HUES6 (cell line): ENCODE data around the gene TNFRSF4.

Source experiments
- H3K27ac ChIP-seq: 2 replicates; pipeline ENCODE4 v1.7.0; 2013; ENCODE audit warnings: low read depth, mild to moderate bottlenecking, low read length, inconsistent platforms
- H3K27me3 ChIP-seq: 2 replicates; pipeline ENCODE4 v1.6.1; 2013; ENCODE audit warnings: low read length; ENCODE audit not compliant: control insufficient read depth, insufficient read depth
- H3K36me3 ChIP-seq: 2 replicates; pipeline ENCODE4 v1.6.1; 2013; ENCODE audit warnings: low read length; ENCODE audit not compliant: control insufficient read depth, insufficient read depth
- H3K4me1 ChIP-seq: 2 replicates; pipeline ENCODE4 v1.6.1; 2013; ENCODE audit warnings: low read length; ENCODE audit not compliant: control insufficient read depth, insufficient read depth
- H3K4me3 ChIP-seq: 2 replicates; pipeline ENCODE4 v1.5.1; 2013; ENCODE audit warnings: low read depth, low read length
- H3K9ac ChIP-seq: one replicate; pipeline ENCODE4 v1.6.1; 2013; ENCODE audit warnings: mild to moderate bottlenecking, low read length
- H3K9me3 ChIP-seq: 2 replicates; pipeline ENCODE4 v1.6.1; 2013; ENCODE audit warnings: low read depth, low read length; ENCODE audit not compliant: control insufficient read depth, insufficient read depth

The TNFRSF4 gene

GRCh38 chr1:1237874-1238701 is 24.1 kb upstream of the TNFRSF4 start:
- Histone ChIP-seq H3K4me3 (no peak overlapping the region), H3K9me3 (no peaks in the 10 kb centered on the region), H3K4me1 (peaks cover 14% of the 10 kb centered on the region; the same call in 1 of the 2 replicates), H3K27ac (no peak overlapping the region), H3K9ac (no peak overlapping the region), H3K27me3 (no peaks in the 10 kb centered on the region), H3K36me3 (peaks cover 3% of the 10 kb centered on the region)

- H3K9ac ChIP-seq: no peak overlapping the region
- peaks cover 14% of the 10 kb centered on the region; the same call in 1 of the 2 replicates for H3K4me1 ChIP-seq
- H3K4me3 ChIP-seq: no peak overlapping the region
- 0 out of 2 replicates have a peak, but pooled peaks cover 2% of the 10 kb centered on the region for H3K9me3 ChIP-seq
- no peaks in the 10 kb centered on the region for H3K27me3 ChIP-seq
- peaks cover 3% of the 10 kb centered on the region for H3K36me3 ChIP-seq
- no peak overlapping the region for H3K27ac ChIP-seq
These were observed 23.3 kb upstream of the TNFRSF4 start for GRCh38 chr1:1236945-1237873.

- Histone ChIP-seq H3K9me3 (0 out of 2 replicates have a peak, but pooled peaks cover 2% of the 10 kb centered on the region), H3K36me3 (peaks cover 3% of the 10 kb centered on the region), H3K27me3 (no peaks in the 10 kb centered on the region), H3K9ac (no peak overlapping the region), H3K4me1 (peaks cover 14% of the 10 kb centered on the region; the same call in 1 of the 2 replicates), H3K4me3 (no peak overlapping the region), H3K27ac (no peak overlapping the region)
These were observed 22.3 kb upstream of the TNFRSF4 start for GRCh38 chr1:1236176-1236763.

- no peak overlapping the region for H3K27ac ChIP-seq
- peaks cover 17% of the 10 kb centered on the region; the same call in 1 of the 2 replicates for H3K4me1 ChIP-seq
- no peaks in the 10 kb centered on the region for H3K27me3 ChIP-seq
- 0 out of 2 replicates have a peak, but pooled peaks cover 2% of the 10 kb centered on the region for H3K9me3 ChIP-seq
- no peak overlapping the region for H3K9ac ChIP-seq
- H3K36me3 ChIP-seq: peaks cover 3% of the 10 kb centered on the region
- no peak overlapping the region for H3K4me3 ChIP-seq
These were observed 21.2 kb upstream of the TNFRSF4 start for GRCh38 chr1:1235016-1235744.

- no peak overlapping the region for H3K4me3 ChIP-seq
- H3K9me3 ChIP-seq: 0 out of 2 replicates have a peak, but pooled peaks cover 2% of the 10 kb centered on the region
- H3K9ac ChIP-seq: no peak overlapping the region
- no peaks in the 10 kb centered on the region for H3K27me3 ChIP-seq
- H3K4me1 ChIP-seq: peaks cover 17% of the 10 kb centered on the region; the same call in 1 of the 2 replicates
- no peak overlapping the region for H3K27ac ChIP-seq
- peaks cover 3% of the 10 kb centered on the region for H3K36me3 ChIP-seq
These were observed 20.3 kb upstream of the TNFRSF4 start for GRCh38 chr1:1234180-1234808.

GRCh38 chr1:1233567-1233892 is 19.6 kb upstream of the TNFRSF4 start:
- no peaks in the 10 kb centered on the region for H3K27me3 ChIP-seq
- H3K9me3 ChIP-seq: 0 out of 2 replicates have a peak, but pooled peaks cover 2% of the 10 kb centered on the region
- H3K4me1 ChIP-seq: peaks cover 17% of the 10 kb centered on the region; the same call in 1 of the 2 replicates
- no peak overlapping the region for H3K27ac ChIP-seq
- no peak overlapping the region for H3K9ac ChIP-seq
- no peak overlapping the region for H3K4me3 ChIP-seq
- H3K36me3 ChIP-seq: peaks cover 10% of the 10 kb centered on the region

- no peak overlapping the region for H3K27ac ChIP-seq
These were observed 19.0 kb upstream of the TNFRSF4 start for GRCh38 chr1:1232796-1233566.

GRCh38 chr1:1232208-1232795 is 18.3 kb upstream of the TNFRSF4 start, which contains the start of gene B3GALT6:
Gene B3GALT6, plus strand, starts transcription at chr1:1232237. Its CDS starts 42 bp downstream, at chr1:1232279.
- H3K4me3 ChIP-seq: peak within 1 kb of the TSS; percentile 97
- peaks cover 22% of the 10 kb centered on the region for H3K36me3 ChIP-seq
- 0 out of 2 replicates have a peak, but pooled peaks cover 2% of the 10 kb centered on the region for H3K9me3 ChIP-seq
- peak within 1 kb of the TSS; percentile 92 for H3K27ac ChIP-seq
- peak within 1 kb of the TSS; percentile 97 for H3K9ac ChIP-seq
- H3K27me3 ChIP-seq: no peaks in the 10 kb centered on the region
- peaks cover 8% of the 10 kb centered on the region; the same call in 1 of the 2 replicates for H3K4me1 ChIP-seq

More at GRCh38 chr1:1232796-1233566, 19.0 kb upstream of the TNFRSF4 start:
- peaks cover 13% of the 10 kb centered on the region; the same call in 1 of the 2 replicates for H3K4me1 ChIP-seq
- peak overlapping the region; percentile 53 for H3K4me3 ChIP-seq
- H3K9me3 ChIP-seq: 0 out of 2 replicates have a peak, but pooled peaks cover 2% of the 10 kb centered on the region
- peaks cover 15% of the 10 kb centered on the region for H3K36me3 ChIP-seq
- no peak overlapping the region for H3K9ac ChIP-seq
- H3K27me3 ChIP-seq: no peaks in the 10 kb centered on the region
